GM06990 (cell line): ENCODE data around the gene OR11A1.

Source experiments
- DNase-seq: peaks from one replicate; pipeline ENCODE4 v3.0.0-alpha.2; 2011; ENCODE audit not compliant: insufficient read length; ENCODE audit errors: extremely low read depth
- H3K27me3 ChIP-seq: replicated peaks from 2 replicates; pipeline ENCODE4 v1.6.0; 2011; ENCODE audit warnings: low read length; ENCODE audit not compliant: control insufficient read depth, insufficient read depth
- H3K36me3 ChIP-seq: 2 replicates; pipeline ENCODE4 v1.5.1; 2011; ENCODE audit warnings: low read length; ENCODE audit not compliant: control insufficient read depth, insufficient read depth
- H3K4me3 ChIP-seq: replicated peaks from 2 replicates; pipeline ENCODE4 v1.5.1; 2011; ENCODE audit warnings: low read depth, mild to moderate bottlenecking, control low read depth, low read length
- TF ChIP-seq, protein P1 (sequence below): IDR thresholded peaks from 2 replicates; pipeline ENCODE4 v1.5.1; 2011; ENCODE audit warnings: low read length, control low read depth, mild to moderate bottlenecking, inconsistent platforms; ENCODE audit not compliant: insufficient read depth, poor library complexity, severe bottlenecking

The OR11A1 gene

DNA sequence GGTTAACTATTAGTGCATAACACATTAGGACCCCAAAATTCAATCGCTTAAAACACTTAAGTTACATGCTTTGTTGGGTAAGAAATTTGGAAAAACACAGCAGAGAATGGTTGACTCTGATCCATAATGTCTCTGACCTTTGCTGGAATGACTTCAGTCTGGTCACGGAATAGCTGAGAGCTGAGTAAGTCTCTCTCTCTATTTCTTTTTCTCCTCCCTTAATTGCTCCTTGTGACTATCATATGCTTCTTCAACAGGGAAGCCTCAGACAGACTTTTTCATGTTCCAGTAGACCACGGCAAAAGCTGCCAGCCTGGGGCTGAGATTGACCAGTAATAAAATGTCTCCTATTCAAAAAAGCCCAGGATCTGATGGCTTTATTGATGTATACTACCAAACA, 37.4 kb downstream of the OR11A1 start:
- no peak for DNase-seq
- no peak overlapping the region for H3K4me3 ChIP-seq

DNA sequence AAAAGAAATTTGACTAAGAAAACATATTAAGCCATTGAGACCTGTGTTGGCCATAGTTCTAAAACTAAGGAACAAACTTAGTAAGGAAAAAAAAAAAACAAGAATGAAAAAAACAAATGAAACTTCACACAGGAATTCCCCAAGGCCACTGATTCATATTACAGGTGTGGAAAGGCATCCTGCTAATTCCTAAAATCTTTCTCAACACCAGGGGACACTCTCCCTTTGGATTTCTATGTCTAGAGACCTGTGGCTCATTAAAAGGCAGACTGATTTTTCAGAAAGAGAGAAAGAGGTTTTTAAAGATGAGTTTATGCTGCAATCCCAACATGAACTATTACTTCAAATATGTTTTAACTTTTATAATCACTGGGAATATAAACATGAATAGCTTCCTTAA, 42.3 kb downstream of the OR11A1 start, which contains the start of gene OR12D1:
Gene OR12D1 (plus strand): TSS at position 341 of the 400 bp plus-strand sequence.
- TF ChIP-seq, protein P1, sequence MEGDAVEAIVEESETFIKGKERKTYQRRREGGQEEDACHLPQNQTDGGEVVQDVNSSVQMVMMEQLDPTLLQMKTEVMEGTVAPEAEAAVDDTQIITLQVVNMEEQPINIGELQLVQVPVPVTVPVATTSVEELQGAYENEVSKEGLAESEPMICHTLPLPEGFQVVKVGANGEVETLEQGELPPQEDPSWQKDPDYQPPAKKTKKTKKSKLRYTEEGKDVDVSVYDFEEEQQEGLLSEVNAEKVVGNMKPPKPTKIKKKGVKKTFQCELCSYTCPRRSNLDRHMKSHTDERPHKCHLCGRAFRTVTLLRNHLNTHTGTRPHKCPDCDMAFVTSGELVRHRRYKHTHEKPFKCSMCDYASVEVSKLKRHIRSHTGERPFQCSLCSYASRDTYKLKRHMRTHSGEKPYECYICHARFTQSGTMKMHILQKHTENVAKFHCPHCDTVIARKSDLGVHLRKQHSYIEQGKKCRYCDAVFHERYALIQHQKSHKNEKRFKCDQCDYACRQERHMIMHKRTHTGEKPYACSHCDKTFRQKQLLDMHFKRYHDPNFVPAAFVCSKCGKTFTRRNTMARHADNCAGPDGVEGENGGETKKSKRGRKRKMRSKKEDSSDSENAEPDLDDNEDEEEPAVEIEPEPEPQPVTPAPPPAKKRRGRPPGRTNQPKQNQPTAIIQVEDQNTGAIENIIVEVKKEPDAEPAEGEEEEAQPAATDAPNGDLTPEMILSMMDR = no peak
- Histone ChIP-seq H3K4me3 (no peak within 1 kb of the TSS), H3K36me3 (no peaks in the 10 kb centered on the region), H3K27me3 (no peaks in the 10 kb centered on the region)
- no peak for DNase-seq

More for the DNA sequence above, 37.4 kb downstream of the OR11A1 start:
- TF ChIP-seq, protein P1 = no peak
- no peaks in the 10 kb centered on the region for H3K36me3 ChIP-seq
- no peaks in the 10 kb centered on the region for H3K27me3 ChIP-seq

- no peak overlapping the region for H3K4me3 ChIP-seq
- H3K36me3 ChIP-seq = no peaks in the 10 kb centered on the region
- no peaks in the 10 kb centered on the region for H3K27me3 ChIP-seq
- DNase-seq = no peak
- TF ChIP-seq, protein P1 = no peak
Observed at GRCh38 chr6:29403801-29404200, 53.1 kb downstream of the OR11A1 start.

GRCh38 chr6:29399525-29399924, 57.3 kb downstream of the OR11A1 start:
- no peak overlapping the region for H3K4me3 ChIP-seq
- H3K36me3 ChIP-seq = no peaks in the 10 kb centered on the region
- H3K27me3 ChIP-seq = no peaks in the 10 kb centered on the region
- TF ChIP-seq, protein P1 = no peak
- no peak for DNase-seq

- TF ChIP-seq, protein P1 = no peak
- H3K4me3 ChIP-seq = no peak within 1 kb of the TSS
Observed at GRCh38 chr6:29395331-29395730, 61.5 kb downstream of the OR11A1 start, which contains the start of gene OR12D2. TSS of gene OR12D2 (plus strand) at chr6:29395631. CDS start at chr6:29396700, 1,069 bp downstream.

DNA sequence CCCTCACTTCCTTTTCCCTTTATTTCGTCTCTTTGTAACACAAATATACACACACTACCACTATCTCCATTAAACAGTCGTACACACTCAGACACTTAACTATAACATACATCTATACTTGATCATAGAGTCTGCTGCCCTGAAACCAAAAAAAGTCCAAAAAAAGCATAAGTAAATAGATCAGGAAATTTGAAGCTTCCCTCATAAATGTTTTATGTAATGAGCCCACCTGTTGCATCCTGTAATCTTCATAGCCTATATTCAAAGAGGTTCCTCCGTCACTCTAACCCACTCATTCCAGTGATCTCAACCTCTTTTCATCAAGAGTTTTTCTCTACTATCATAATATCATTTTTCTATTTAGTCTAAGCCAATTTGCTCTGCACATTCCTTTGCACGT, 68.3 kb downstream of the OR11A1 start:
- no peak for DNase-seq
- Histone ChIP-seq H3K27me3 (no peaks in the 10 kb centered on the region), H3K36me3 (no peaks in the 10 kb centered on the region), H3K4me3 (no peak overlapping the region)
- TF ChIP-seq, protein P1 = no peak

More at GRCh38 chr6:29395331-29395730, 61.5 kb downstream of the OR11A1 start, which contains the start of gene OR12D2:
- no peak for DNase-seq
- no peaks in the 10 kb centered on the region for H3K27me3 ChIP-seq
- no peaks in the 10 kb centered on the region for H3K36me3 ChIP-seq
